ENCODE measurements around the gene GINS3.

The GINS3 gene

GRCh38 chr16:58392215-58393137 is at the start of gene GINS3:
Gene GINS3 (plus strand): TSS chr16:58392471. CDS start chr16:58392602, 131 bp downstream.
- in situ Hi-C loops (cut with MboI; ENCODE audit: low sequenced_read_pairs) = no loop called here

GRCh38 chr16:58343562-58343961 is 48.7 kb upstream of the GINS3 start:
- in situ Hi-C loops (cut with MboI; ENCODE audit: low sequenced_read_pairs) = loop anchor here (25.0 kb wide), 1 partner anchor 319 kb away; no protein-coding TSS in a partner anchor

GRCh38 chr16:58345574-58346354 is 46.5 kb upstream of the GINS3 start:
- in situ Hi-C loops (cut with MboI; ENCODE audit: low sequenced_read_pairs) = loop anchor here (25.0 kb wide), 1 partner anchor 317 kb away; no protein-coding TSS in a partner anchor

- in situ Hi-C loops (cut with MboI; ENCODE audit: low sequenced_read_pairs) = loop anchor here (25.0 kb wide), 1 partner anchor 315 kb away; no protein-coding TSS in a partner anchor
These were observed 45.4 kb upstream of the GINS3 start for GRCh38 chr16:58346831-58347371.

- in situ Hi-C loops (cut with MboI; ENCODE audit: low sequenced_read_pairs) = loop anchor here (25.0 kb wide), 1 partner anchor 313 kb away; no protein-coding TSS in a partner anchor
These were observed 43.3 kb upstream of the GINS3 start for GRCh38 chr16:58348986-58349385.

- in situ Hi-C loops (cut with MboI; ENCODE audit: low sequenced_read_pairs) = no loop called here
These were observed 39.6 kb upstream of the GINS3 start for GRCh38 chr16:58352690-58353089.

GRCh38 chr16:58360041-58360634 is 32.1 kb upstream of the GINS3 start:
- in situ Hi-C loops (cut with MboI; ENCODE audit: low sequenced_read_pairs) = no loop called here

GRCh38 chr16:58361726-58362125 is 30.5 kb upstream of the GINS3 start:
- in situ Hi-C loops (cut with MboI; ENCODE audit: low sequenced_read_pairs) = no loop called here

GRCh38 chr16:58363746-58364393 is 28.4 kb upstream of the GINS3 start:
- in situ Hi-C loops (cut with MboI; ENCODE audit: low sequenced_read_pairs) = no loop called here

- in situ Hi-C loops (cut with MboI; ENCODE audit: low sequenced_read_pairs) = no loop called here
These were observed 26.6 kb upstream of the GINS3 start for GRCh38 chr16:58365623-58366022.

GRCh38 chr16:58366247-58367031 is 25.8 kb upstream of the GINS3 start:
- in situ Hi-C loops (cut with MboI; ENCODE audit: low sequenced_read_pairs) = no loop called here

GRCh38 chr16:58367252-58367651 is 25.0 kb upstream of the GINS3 start:
- in situ Hi-C loops (cut with MboI; ENCODE audit: low sequenced_read_pairs) = no loop called here

GRCh38 chr16:58371841-58372240 is 20.4 kb upstream of the GINS3 start:
- in situ Hi-C loops (cut with MboI; ENCODE audit: low sequenced_read_pairs) = no loop called here

- in situ Hi-C loops (cut with MboI; ENCODE audit: low sequenced_read_pairs) = no loop called here
These were observed 16.9 kb upstream of the GINS3 start for GRCh38 chr16:58375386-58375785.

GRCh38 chr16:58377932-58378331 is 14.3 kb upstream of the GINS3 start:
- in situ Hi-C loops (cut with MboI; ENCODE audit: low sequenced_read_pairs) = no loop called here

- in situ Hi-C loops (cut with MboI; ENCODE audit: low sequenced_read_pairs) = no loop called here
These were observed 13.9 kb upstream of the GINS3 start for GRCh38 chr16:58378401-58378800.

GRCh38 chr16:58379736-58380135 is 12.5 kb upstream of the GINS3 start:
- in situ Hi-C loops (cut with MboI; ENCODE audit: low sequenced_read_pairs) = no loop called here

- in situ Hi-C loops (cut with MboI; ENCODE audit: low sequenced_read_pairs) = no loop called here
These were observed 10.6 kb upstream of the GINS3 start for GRCh38 chr16:58381661-58382060.

- in situ Hi-C loops (cut with MboI; ENCODE audit: low sequenced_read_pairs) = no loop called here
These were observed 7.7 kb upstream of the GINS3 start for GRCh38 chr16:58384437-58385055.

Data from HL-60/S4 treated with retinoic acid at 250 ng/mL for 4 days and 3 days (cell line).